ENCODE results near the gene SH3GL1.

- TF ChIP-seq CTCF (conservative IDR thresholded peaks at IDR 0.05; ENCODE audit: low read length) (no peak), EZH2phosphoT487 (IDR thresholded peaks at IDR 0.05; ENCODE audit: borderline replicate concordance, low read depth, low read length) (no peak)
Measured at GRCh38 chr19:4431808-4432674, 31.7 kb upstream of the SH3GL1 start.

Data from OCI-LY7 (cell line).